Panc1 (cell line): Measurements from ENCODE around the gene HMCES. TPM values are rescaled to one million over a fixed set of nuclear protein-coding genes. Genes with fewer than 3 reads are reported as not detected.

Experiments
- ATAC-seq: fragments of 200-7000 bp; cut with Tn5 transposase; 2 replicates; pipeline ENCODE4 v1.9.1; 2020; ENCODE audit warnings: mild to moderate bottlenecking, moderate library complexity
- BruUV-seq: library from RNA; stranded (reverse); fragments of 400-500 nt; replicated peaks from 2 replicates; lab custom pipeline; 2021; lab: Mats Ljungman, UMichigan
- CTCF ChIA-PET: fragments of 300-600 bp; sonication (Branson Sonifier 250); formaldehyde crosslinking; loops from one replicate; lab custom pipeline; 2022; ENCODE audit warnings: antibody characterized with exemption; lab: Charles Lee
- POLR2A ChIA-PET: fragments of 300-600 bp; sonication (Branson Sonifier 250); formaldehyde crosslinking; loops from one replicate; lab custom pipeline; 2022; ENCODE audit warnings: antibody characterized with exemption; lab: Charles Lee
- DNase-seq: peaks from one replicate; pipeline ENCODE4 v3.0.0-alpha.2; 2010; ENCODE audit warnings: low read depth, low spot score
- H3K27ac ChIP-seq: 2 replicates; pipeline ENCODE4 v1.5.1; 2011; ENCODE audit warnings: mild to moderate bottlenecking, low read length, inconsistent platforms
- H3K27me3 ChIP-seq: fragments of 200-500 bp; sonication (Bioruptor generic); 2 replicates; pipeline ENCODE4 v1.6.0; 2014; ENCODE audit warnings: low read length, inconsistent platforms; ENCODE audit not compliant: control insufficient read depth, insufficient read depth
- H3K36me3 ChIP-seq: fragments of 200-500 bp; sonication (Bioruptor generic); 2 replicates; pipeline ENCODE4 v1.5.1; 2014; ENCODE audit warnings: inconsistent platforms, mild to moderate bottlenecking, low read length, moderate library complexity; ENCODE audit not compliant: control insufficient read depth, insufficient read depth
- H3K4me1 ChIP-seq: 2 replicates; pipeline ENCODE4 v1.5.1; 2011; ENCODE audit warnings: inconsistent platforms, mild to moderate bottlenecking, low read length, moderate library complexity; ENCODE audit not compliant: control insufficient read depth, insufficient read depth
- H3K4me3 ChIP-seq, 2 experiments: 2 replicates each; pipeline ENCODE4 v1.5.1; 2011 to 2012; ENCODE audit warnings: low read depth in 2 of 2, low read length in 2 of 2, mild to moderate bottlenecking in 2 of 2, inconsistent platforms in 1 of 2, moderate library complexity in 1 of 2
- H3K9me3 ChIP-seq: fragments of 200-500 bp; sonication (Bioruptor generic); 2 replicates; pipeline ENCODE4 v1.5.1; 2014; ENCODE audit warnings: low read depth, mild to moderate bottlenecking, inconsistent platforms, low read length, moderate library complexity; ENCODE audit not compliant: control insufficient read depth, insufficient read depth
- CTCF ChIP-seq: fragments of 450-650 bp; IDR thresholded peaks from 2 replicates; pipeline ENCODE4 v1.5.1; 2017; ENCODE audit warnings: mild to moderate bottlenecking
- POLR2AphosphoS5 ChIP-seq: IDR thresholded peaks from 2 replicates; pipeline ENCODE4 v1.6.1; 2012; ENCODE audit warnings: mild to moderate bottlenecking, low read depth, low read length, moderate library complexity
- REST ChIP-seq, 2 experiments: IDR thresholded peaks; 2 replicates each; pipeline ENCODE4 v1.6.1; 2011 to 2012; ENCODE audit warnings: low read depth in 2 of 2, control low read depth in 1 of 2, low read length in 1 of 2, mild to moderate bottlenecking in 1 of 2, moderate library complexity in 1 of 2; ENCODE audit not compliant: insufficient read depth in 1 of 2
- SIN3A ChIP-seq: IDR thresholded peaks from 2 replicates; pipeline ENCODE4 v1.6.1; 2012; ENCODE audit warnings: low read depth, mild to moderate bottlenecking, low read length, moderate library complexity, borderline replicate concordance; ENCODE audit not compliant: insufficient read depth
- TCF7L2 ChIP-seq: IDR thresholded peaks from 2 replicates; pipeline ENCODE4 v1.6.1; 2011; ENCODE audit warnings: mild to moderate bottlenecking, low read depth, low read length, inconsistent platforms
- in situ Hi-C: cut with HindIII; loops from 2 replicates; pipeline ENCODE4 v1.10.0; 2016; ENCODE audit warnings: low sequenced_read_pairs, low pct_unique_long_range_greater_than_20kb
- intact Hi-C: fragments of 100-400 bp; cut with micrococcal nuclease; formaldehyde crosslinking; loops from one replicate; pipeline ENCODE4 v1.10.0; 2022; ENCODE audit not compliant: unreplicated experiment
- total RNA-seq: library from RNA; stranded (reverse); gene quantifications from one replicate; pipeline ENCODE4 v1.2.1, GENCODE V29; 2021; ENCODE audit not compliant: unreplicated experiment

The HMCES gene
- total RNA-seq, 1 experiment from 2014 or later = 94.6 TPM

GRCh38 chr3:129259612-129260477 is 18.8 kb upstream of the HMCES start:
- in situ Hi-C loops = no loop called here
- H3K36me3 ChIP-seq = peaks cover 34% of the 10 kb centered on the region

GRCh38 chr3:129260606-129261005 is 18.1 kb upstream of the HMCES start:
- ChIA-PET CTCF (interaction anchor here (0.6 kb wide), 1 partner anchor 120 kb away, joined by 7 read pairs; no protein-coding TSS in a partner anchor), POLR2A (interaction anchor here (0.6 kb wide), 2 partner anchors 18 to 129 kb away, joined by 3 read pairs; no protein-coding TSS in a partner anchor)
- no peak overlapping the region for H3K27ac ChIP-seq
- no TSS peak for BruUV-seq
- no peaks in the 10 kb centered on the region for H3K4me1 ChIP-seq
- intact Hi-C loops (no loop called here), in situ Hi-C loops (no loop called here)
- no peak overlapping the region for H3K4me3 ChIP-seq
- peaks cover 35% of the 10 kb centered on the region for H3K36me3 ChIP-seq
- H3K27me3 ChIP-seq = no peaks in the 10 kb centered on the region
- ATAC-seq (no peak), DNase-seq (no peak)
- H3K9me3 ChIP-seq = no peaks in the 10 kb centered on the region
- TF ChIP-seq CTCF (no peak), POLR2AphosphoS5 (no peak), TCF7L2 (no peak), REST (IDR thresholded peaks at IDR 0.05; ENCODE audit: insufficient read depth in 1 of 2, low read depth in 2 of 2, low read length in 1 of 2) (no peak)

More at GRCh38 chr3:129259612-129260477, 18.8 kb upstream of the HMCES start:
- ChIA-PET CTCF (no interaction called here), POLR2A (no interaction called here)
- H3K4me3 ChIP-seq = no peak overlapping the region
- no peak overlapping the region for H3K27ac ChIP-seq
- H3K27me3 ChIP-seq = no peaks in the 10 kb centered on the region
- H3K4me1 ChIP-seq = no peaks in the 10 kb centered on the region
- DNase-seq = no peak
- intact Hi-C loops = no loop called here
- TSS peak; percentile 53 for BruUV-seq
- no peaks in the 10 kb centered on the region for H3K9me3 ChIP-seq
- ATAC-seq = no peak
- TF ChIP-seq POLR2AphosphoS5 = no peak
- TF ChIP-seq CTCF = no peak
- no peak for TF ChIP-seq TCF7L2
- no peak for TF ChIP-seq SIN3A
- no peak for TF ChIP-seq REST (IDR thresholded peaks at IDR 0.05; ENCODE audit: insufficient read depth in 1 of 2, low read depth in 2 of 2, low read length in 1 of 2)
